Neural progenitor cell (in vitro differentiated cells): ENCODE measurements around the gene JMJD7.

Source experiments
- CTCF ChIP-seq: fragments of 200-600 bp; sonication (generic); IDR thresholded peaks from 2 replicates; pipeline ENCODE4 v1.5.1; 2017; ENCODE audit warnings: antibody characterized with exemption, mild to moderate bottlenecking
- EZH2 ChIP-seq: fragments of 200-600 bp; sonication (generic); IDR thresholded peaks from 2 replicates; pipeline ENCODE4 v1.6.1; 2017; ENCODE audit warnings: antibody characterized with exemption, mild to moderate bottlenecking, moderate library complexity

- no peak for TF ChIP-seq EZH2
- no peak for TF ChIP-seq CTCF
Observed at GRCh38 chr15:41794081-41794480, 33.8 kb upstream of the JMJD7 start.
